Right ventricle myocardium superior (tissue), 1 donor: ENCODE data around the gene ZFP36. TPM values are rescaled to one million over a fixed set of nuclear protein-coding genes. Genes with fewer than 3 reads are reported as not detected.

ENCODE experiments used
- ATAC-seq: fragments of 200-7000 bp; cut with Tn5 transposase; one replicate; pipeline ENCODE4 v1.9.1; 2020; ENCODE audit warnings: mild to moderate bottlenecking; ENCODE audit not compliant: poor library complexity
- DNase-seq: peaks from one replicate; pipeline ENCODE4 v3.0.0-alpha.2; 2020
- intact Hi-C: fragments of 100-400 bp; cut with DNase I; formaldehyde crosslinking; loops from one replicate; pipeline ENCODE4 v1.11.2; 2022
- total RNA-seq: library from RNA; stranded (reverse); fragmentation: NEBNext Ultra II Directional; extraction: Animal tissue kit (Norgen Biotek cat#: 25700); gene quantifications from one replicate; pipeline ENCODE4 v1.2.1, GENCODE V29; 2021
- donor health status: DM: no; HTN: yes; CAD: no; lungs with severe emphysema.

The ZFP36 gene
- total RNA-seq, 1 donor from 2014 or later, result 44.9 TPM

DNA sequence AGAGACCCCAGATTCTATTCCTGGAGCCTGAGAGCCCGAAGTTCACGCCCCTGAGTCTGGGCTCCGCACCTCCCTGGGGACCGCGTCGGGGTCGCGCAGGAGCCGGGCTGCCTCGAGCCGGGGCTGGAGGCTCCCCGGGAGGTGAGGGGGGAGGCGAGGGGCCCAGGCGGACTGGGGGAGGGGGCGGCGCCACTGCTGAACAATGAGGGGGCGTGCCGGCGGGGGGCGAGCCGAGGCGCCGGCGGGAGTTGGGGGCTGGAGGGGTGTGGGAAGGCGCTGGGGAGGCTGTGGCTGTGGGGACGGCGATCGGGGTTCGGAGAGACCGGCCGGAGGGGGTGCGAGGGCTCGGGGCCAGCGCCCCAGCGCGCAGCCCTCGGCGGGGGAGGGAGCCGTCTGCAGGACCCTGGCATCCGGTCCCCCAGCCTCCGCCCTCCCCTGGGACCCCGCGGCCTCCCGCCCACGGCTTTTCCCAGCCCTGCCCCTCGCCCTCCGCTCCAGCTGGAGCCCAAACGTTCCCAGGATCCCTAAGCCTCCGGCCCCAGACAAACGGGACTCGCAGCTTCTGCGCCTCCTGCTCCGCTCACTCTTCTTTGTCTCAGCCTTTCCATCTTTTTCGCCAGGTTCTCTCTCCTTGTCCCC lies 6.7 kb downstream of the ZFP36 start:
- ATAC-seq (no peak), DNase-seq (peak; percentile 81)
- intact Hi-C loops, result no loop called here

DNA sequence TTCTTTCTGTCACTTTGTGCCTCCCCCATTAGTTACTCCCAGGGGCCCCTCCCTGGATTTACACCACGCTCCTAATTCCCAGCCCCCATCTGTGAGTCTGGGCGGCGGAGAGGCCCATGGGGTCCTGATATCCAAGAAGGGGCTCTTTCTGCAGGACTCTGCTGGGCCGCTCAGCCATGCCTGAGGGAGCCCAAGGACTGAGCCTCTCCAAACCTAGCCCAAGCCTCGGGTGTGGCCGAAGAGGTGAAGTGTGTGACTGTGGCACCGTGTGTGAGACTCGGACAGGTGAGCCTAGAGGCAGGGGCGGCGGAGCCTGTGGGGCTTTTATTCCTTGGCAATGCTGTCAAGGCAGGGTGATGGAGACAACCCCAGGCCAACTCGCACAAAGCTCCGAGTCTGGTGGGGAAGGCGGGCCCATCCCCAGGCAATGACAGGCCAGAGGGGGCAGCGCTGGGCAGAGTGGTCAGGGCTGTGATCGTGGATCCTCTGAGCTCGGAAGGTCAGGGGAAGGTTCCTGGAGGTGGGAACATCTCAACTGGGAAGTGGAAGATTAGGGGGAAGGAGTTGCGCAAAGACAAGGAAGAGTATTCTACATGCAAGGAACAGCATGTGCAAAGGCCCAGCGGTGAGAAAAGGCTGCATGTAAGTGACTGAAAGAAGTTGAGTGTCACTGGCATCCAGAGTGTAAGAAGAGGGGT lies 7.4 kb downstream of the ZFP36 start:
- no peak for ATAC-seq
- intact Hi-C loops, result no loop called here
- DNase-seq, result peak; percentile 60

DNA sequence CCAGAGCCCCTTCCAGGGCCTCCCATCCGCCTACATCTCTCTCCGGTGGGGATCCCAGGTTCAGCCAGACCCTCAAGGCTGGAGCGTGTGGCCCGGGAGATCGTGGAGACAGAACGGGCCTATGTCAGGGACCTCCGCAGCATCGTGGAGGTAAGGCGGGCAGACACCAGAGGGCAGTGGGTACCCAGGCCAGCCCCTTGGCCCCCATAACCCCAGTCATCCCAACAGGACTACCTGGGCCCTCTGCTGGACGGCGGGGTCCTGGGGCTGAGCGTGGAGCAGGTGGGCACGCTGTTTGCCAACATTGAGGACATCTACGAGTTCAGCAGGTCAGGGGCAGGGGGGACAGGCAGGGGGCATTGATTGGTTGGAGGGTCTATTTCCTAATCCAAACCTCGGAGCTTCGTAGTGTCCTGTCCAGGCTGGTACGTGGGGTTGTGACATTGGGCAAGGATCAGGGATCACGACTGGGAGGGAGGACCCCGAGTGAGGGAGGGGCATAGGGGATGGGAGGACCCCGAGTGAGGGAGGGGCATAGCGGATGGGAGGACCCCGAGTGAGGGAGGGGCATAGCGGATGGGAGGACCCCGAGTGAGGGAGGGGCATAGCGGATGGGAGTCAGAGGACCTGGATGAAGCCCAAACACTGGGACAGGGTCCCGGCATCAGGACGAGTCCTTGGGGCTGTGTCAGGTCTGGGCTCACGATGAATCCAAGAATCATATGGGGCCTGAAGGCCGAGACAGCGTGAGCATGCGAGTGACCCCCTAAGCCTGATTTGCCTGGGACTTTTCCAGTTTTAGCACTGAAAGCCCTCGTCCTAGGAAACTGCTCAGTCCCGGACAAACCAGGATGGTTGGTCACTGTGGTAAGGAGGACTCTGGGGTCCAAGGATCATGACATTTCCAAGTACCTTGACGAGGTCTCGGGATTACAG lies 8.7 kb downstream of the ZFP36 start:
- ATAC-seq (no peak), DNase-seq (no peak)
- intact Hi-C loops, result no loop called here

DNA sequence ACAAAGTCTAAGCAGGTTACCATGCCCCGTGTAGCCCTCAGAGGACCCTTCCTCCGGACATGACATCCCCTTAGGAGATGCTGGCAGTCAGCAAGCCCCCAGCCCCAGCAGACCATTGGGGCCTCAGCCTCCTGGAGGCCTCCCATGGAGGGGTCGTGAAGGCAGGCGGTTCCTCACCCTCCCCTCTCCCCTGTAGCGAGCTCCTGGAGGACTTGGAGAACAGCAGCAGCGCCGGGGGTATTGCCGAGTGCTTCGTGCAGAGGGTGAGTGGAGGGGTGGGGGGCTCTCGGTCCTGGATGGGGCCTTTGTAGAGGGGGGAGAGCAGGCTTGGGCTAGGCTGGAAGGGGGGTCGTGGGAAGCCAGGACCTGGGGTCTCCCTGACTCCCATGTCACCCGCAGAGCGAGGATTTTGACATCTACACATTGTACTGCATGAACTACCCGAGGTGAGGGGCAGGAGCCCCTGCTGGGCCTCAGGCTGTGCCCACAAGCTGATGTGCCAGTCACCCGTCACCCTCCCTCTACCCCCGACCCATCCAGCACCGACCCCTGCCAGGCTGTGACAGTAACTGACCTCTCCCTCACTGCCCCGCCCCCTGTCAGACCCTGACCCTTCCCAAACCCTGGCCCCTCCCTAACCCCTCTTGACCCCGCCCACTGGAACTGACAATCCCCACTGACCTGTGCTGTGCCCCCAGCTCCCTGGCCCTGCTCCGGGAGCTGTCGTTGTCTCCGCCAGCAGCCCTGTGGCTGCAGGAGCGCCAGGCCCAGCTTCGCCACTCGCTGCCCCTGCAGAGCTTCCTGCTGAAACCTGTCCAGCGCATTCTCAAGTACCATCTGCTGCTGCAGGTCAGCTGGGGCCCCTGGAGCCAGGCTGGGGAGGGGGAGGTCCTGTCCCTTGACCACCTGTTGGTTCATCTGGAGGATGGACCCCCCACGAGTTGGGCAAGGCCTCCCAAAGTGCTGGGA lies 9.8 kb downstream of the ZFP36 start:
- no peak for ATAC-seq
- no peak for DNase-seq
- intact Hi-C loops, result no loop called here

DNA sequence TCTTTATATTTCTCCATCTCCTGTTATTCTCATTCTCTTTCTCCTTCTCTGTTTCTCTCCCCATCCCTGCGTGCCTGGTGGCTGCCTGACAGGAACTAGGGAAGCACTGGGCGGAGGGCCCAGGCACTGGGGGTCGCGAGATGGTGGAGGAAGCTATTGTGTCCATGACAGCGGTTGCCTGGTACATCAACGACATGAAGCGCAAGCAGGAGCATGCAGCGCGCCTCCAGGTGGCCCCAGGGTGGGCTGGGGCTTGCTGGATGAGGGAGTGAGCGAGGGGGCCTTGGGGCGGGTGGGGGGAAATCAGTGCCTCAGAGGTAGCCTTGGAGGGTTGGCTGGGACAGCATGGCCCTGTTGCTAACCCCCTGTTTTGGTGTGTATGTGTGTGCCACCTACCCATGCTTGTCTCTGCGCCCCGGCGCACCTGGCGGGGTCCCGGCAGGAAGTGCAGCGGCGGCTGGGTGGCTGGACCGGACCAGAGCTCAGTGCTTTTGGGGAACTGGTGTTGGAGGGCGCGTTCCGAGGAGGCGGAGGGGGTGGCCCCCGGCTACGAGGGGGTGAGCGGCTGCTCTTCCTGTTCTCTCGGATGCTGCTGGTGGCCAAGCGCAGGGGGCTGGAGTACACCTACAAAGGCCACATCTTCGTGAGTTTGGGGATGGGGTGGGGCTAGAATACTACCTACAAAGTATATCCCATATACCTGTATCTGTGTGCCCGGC lies 11.0 kb downstream of the ZFP36 start:
- intact Hi-C loops, result no loop called here
- DNase-seq, result peak; percentile 31
- ATAC-seq, result no peak

DNA sequence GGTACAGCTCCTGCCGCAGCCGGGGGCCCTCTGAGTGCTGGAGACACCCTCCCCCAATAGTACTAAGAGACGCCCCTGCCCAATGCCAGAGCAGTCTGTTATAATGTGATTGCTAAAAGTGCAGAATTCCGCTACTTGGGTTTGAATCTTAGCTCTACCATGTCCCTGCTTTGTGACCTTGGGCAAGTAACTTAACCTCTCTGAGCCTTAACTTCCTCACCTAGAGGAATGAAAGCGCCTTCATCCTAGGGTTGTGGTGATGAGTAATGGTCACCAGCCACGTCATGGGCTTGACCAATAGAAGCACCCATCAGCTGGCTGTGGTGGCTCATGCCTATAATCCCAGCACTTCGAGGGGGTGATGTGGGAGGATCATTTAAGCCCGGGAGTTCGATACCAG lies 12.4 kb downstream of the ZFP36 start:
- DNase-seq (no peak), ATAC-seq (no peak)
- intact Hi-C loops, result no loop called here

DNA sequence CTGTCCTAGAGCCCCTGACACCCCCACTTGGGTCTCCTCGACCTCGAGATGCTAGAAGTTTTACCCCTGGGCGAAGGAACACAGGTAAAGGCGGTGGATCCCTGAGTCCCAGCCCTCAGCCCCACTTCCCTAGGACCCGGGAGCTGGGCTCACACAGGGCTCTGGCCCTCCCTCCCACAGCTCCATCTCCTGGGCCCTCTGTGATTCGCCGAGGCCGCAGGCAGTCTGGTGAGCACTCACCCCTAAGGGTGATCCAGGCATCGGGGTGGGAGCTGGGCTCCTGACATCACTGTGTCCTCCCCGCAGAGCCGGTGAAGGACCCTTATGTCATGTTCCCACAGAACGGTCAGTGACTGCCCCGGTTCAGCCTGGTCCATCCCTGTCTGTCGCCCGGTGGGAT lies 14.1 kb downstream of the ZFP36 start:
- no peak for DNase-seq
- intact Hi-C loops, result no loop called here

DNA sequence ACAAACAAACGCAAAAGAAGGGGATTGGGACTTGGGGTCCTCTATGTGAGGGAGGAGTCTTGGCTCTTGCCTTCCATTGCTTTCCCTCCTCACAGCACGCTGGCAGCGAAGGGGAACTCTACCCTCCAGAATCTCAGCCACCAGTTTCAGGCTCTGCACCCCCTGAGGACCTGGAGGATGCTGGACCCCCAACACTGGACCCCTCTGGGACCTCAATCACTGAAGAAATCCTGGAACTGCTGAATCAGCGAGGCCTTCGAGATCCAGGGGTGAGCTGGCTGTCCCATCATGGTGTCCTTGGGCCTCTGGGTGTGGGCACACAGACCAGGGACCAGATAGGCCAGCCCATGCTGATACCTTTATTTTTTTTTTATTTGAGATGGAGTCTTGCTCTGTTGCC lies 15.4 kb downstream of the ZFP36 start:
- DNase-seq (no peak), ATAC-seq (no peak)
- intact Hi-C loops, result no loop called here

More for the DNA sequence above, 14.1 kb downstream of the ZFP36 start:
- ATAC-seq, result no peak

DNA sequence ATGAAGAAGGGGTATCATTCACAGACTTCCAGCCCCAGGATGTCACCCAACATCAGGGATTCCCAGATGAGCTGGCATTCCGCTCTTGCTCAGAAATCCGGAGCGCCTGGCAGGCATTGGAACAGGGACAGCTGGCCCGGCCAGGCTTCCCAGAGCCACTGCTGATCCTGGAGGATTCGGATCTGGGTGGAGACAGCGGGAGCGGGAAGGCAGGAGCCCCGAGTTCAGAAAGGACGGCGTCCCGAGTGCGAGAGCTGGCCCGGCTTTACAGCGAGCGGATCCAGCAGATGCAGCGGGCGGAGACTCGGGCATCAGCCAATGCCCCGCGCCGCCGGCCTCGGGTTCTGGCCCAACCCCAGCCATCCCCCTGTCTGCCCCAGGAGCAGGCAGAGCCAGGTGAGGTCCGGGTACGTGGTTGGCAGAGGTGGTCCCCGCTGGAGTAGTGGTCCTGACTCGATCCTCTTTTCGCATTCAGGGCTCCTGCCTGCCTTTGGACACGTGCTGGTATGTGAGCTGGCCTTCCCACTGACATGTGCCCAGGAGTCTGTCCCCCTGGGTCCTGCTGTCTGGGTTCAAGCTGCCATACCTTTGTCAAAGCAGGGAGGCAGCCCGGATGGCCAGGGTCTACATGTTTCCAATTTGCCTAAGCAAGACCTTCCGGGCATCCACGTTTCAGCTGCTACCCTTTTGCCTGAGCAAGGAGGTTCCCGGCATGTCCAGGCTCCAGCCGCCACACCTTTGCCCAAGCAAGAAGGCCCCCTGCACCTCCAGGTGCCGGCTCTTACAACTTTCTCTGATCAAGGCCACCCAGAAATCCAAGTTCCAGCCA lies 16.8 kb downstream of the ZFP36 start:
- intact Hi-C loops, result no loop called here
- no peak for ATAC-seq
- peak; percentile 30 for DNase-seq

DNA sequence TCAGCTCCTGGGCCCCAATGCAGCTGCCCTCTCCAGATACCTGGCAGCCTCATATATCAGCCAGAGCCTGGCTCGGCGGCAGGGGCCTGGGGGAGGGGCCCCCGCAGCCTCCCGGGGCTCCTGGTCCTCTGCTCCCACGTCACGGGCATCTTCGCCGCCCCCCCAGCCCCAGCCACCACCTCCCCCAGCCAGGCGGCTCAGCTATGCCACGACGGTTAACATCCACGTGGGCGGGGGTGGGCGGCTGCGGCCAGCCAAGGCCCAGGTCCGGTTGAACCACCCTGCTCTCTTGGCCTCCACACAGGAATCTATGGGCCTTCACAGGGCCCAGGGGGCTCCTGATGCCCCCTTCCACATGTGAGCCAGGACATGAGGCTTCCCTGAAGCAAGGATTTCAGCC lies 18.3 kb downstream of the ZFP36 start:
- DNase-seq (peak; percentile 33), ATAC-seq (no peak)
- intact Hi-C loops, result no loop called here

DNA sequence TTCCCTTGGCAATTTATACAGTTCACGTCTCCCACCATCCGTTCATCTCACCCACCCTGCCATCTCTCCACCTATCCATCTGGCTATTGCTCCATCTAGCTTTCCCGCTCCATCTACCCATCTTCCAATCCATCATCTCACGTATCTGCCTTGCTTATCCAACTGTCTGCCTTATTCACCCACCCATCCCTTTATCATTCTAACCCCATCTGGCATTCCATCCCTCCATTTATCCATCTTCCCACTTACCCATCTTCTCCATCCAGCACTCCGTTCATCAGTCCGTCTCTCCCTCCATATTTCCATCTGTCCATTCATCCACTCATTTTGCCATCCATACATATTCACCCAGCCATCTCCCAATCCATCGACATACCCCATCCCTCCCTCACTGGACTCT lies 19.1 kb downstream of the ZFP36 start:
- ATAC-seq, result no peak
- intact Hi-C loops, result no loop called here

DNA sequence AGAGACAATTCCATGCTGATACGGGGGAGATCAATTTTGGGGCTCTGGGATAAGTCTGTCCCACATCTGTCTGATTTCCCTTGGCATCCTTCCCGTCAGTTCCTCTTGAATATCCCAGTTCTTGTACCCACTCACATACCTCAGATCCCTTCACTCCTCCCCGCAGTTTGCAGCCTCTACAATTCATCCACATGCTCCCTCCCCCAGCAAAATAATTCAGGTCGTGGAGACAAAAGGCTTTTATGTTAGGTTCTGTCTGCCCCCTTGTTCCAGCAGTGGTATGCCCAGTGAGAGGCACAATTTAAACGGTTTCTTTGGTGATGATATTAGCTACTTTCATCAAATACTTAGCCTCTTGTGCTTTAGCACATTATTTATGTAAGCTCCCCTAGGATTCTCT lies 19.5 kb downstream of the ZFP36 start:
- no peak for DNase-seq
- intact Hi-C loops, result no loop called here
- ATAC-seq, result no peak

More for the DNA sequence above, 19.1 kb downstream of the ZFP36 start:
- DNase-seq, result no peak

DNA sequence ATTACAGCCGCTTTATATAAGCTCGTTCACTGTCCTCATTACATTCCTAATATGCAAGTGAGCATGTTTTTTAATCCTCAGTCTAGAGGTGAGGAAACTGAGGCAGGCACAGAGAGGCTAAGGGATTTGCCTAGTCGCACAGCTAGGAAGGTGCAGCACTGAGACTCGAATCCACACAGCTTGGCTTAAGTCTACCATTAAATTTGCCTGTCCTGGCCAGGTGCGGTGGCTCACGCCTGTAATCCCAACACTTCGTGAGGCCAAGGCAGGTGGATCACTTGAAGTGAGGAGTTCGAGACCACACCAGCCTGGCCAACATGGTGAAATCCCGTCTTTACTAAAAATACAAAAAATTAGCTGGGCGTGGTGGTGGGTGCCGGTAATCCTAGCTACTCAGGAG lies 21.1 kb downstream of the ZFP36 start:
- intact Hi-C loops, result no loop called here
- no peak for DNase-seq
- no peak for ATAC-seq

DNA sequence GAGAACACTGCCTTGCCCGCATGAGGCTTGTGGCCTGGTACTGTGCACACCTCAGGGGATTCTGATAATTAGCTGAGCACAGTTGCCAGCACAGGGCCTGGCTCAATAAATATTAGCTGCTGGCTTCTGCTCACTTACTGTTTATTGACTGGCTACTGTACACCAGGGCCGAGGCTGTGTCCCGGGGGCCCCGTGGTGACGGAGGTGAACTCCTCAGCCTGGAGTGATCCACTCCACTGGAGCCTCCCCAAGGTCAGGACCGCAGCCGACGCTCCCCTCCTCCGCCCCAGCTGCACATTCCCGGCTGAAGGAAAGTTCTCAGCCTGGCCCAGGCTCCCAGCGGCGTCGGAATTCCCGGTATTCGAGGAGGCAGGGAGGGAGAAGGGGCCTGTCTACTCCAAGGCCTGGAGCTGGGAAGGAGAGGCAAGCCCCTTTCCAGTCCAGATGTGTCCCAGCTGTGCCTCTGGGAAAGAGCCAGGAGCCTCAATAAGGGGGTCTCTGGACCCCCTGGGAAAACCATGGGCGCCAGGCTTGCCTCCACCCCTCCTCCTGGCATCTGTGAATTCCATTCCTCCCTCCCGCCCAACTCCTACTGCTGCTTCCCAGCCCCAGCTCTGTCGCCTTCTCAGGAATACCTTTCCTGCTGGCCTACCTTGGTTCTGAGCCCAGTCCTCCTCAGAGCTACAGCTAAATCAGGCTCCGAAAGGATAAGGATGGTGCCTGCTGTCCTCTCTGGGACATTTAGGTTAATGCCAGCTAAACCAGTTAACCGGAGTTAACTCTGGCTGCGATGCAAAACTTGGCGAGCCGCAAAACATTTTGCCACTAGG lies 21.9 kb downstream of the ZFP36 start:
- intact Hi-C loops, result no loop called here
- DNase-seq (peak; percentile 83), ATAC-seq (peak; percentile 85)

DNA sequence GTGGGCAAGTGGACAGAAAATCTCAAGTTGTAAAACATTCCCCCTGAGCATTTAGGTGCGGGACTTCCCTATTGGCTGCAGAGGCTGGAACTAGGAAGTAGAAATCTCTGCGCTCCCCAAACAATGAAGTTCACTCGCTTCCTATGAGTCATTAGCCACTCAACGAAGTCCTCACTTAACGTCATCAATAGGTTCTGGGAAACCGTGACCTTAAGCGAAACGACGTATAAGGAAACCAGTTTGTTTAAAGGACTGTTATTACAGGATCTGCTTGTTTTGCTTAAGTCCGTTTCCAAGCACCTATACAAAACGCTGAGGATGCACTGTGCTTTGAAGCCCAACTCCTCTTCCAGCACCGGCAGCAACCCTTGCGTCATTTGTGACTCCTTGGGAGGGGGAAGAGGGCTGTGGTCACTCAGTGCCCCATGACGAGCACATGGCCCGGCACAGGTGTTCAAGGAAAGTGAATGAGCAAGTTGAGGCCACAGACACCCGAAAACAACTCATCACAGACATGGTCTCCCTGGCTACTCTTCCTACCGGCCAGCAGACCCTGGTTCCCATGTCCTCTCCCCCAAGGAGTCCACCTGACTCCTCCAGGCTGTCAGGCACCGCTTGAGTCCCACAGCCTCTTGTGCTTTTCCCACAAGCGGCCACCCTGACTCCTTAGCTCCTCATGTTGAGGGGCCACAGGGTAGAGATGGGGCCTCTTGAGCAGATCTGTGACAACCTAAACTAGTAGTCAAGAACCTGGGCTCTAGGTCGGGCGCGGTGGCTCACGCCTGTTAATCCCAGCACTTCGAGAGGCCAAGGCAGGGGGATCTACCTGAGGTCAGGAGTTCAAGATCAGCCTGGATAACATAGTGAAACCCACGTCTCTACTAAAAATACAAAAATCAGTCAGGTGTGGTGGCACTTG lies 24.3 kb downstream of the ZFP36 start:
- DNase-seq (no peak), ATAC-seq (no peak)
- intact Hi-C loops, result no loop called here
